Activated effector memory CD4-positive, alpha-beta T cell treated with Interleukin-2 at 50 U/mL for 16 hours (primary cell): ENCODE data around the gene MLH3.

ENCODE experiments used
- DNase-seq: peaks from one replicate; pipeline ENCODE4 v3.0.0-alpha.2; 2020

The MLH3 gene

DNA sequence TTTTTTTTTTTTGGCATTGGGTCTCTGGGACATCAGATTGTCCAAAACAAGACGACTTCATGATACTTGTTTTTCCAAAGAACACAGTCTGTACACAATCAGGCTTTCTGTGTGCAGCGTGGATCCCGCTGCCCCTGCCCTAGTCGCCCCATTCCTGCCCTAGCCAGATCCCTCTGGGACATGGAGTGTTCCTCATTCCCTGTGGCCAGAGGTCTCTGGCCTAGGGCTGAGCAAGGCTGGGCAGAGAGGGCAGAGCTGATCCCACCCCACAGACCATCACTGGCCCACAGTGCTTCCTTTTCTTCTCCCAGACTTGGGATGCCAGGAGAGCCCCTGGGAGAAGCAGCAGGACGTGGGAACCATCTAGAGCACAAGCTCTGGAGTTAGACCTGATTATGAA, 69.4 kb downstream of the MLH3 start:
- no peak for DNase-seq

DNA sequence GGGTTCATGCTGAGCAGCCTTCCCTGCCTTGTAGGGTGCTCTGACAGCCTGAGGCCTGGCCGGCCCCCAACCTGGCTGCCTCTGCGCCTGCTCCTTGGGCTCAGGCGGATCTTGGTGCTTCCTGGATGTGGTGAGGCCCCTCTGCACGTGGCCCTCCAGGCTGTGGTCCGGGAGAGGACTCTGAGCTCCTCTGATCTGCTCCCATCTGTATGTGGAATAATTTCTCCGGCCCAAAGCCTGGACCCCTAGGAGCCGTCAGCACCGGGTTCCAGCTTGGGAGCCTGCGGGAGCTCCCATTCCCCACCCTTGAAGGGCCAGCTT, 69.8 kb downstream of the MLH3 start:
- no peak for DNase-seq

DNA sequence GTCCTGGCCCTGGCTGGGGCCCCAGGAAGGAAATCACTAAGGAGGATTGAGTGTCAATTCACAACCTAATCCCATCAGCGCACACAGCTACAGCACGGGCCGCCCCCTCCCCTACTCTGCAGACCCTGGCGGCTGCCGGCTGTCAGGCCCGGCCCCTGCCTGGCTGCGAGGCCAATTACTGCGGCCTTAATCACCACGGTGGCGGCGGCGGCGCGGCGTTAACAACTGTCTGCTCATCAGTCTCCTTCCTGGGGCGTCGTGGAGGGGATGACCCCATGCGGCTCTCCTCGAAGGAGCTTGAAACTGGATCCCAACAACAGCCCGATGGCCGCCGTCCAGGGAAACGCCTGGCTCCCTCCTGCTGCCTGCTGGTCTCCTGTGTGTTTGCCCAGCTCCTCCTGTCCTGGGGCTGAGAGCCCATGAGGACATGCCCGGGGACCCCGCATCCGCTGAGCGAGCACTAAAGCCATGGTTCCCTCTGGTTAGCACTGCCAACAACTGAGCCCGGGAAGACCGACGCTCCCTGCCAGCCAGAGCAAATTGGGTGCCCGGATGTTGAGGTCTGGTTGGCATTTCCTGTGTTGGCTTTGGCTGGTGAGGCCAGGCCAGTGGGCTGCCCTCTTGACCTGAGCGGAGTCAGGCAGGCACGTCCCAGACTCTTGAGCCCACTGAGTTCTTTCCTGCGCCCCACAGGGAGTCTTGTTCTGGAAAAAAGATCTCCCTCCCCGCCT, 70.4 kb downstream of the MLH3 start:
- DNase-seq: no peak

DNA sequence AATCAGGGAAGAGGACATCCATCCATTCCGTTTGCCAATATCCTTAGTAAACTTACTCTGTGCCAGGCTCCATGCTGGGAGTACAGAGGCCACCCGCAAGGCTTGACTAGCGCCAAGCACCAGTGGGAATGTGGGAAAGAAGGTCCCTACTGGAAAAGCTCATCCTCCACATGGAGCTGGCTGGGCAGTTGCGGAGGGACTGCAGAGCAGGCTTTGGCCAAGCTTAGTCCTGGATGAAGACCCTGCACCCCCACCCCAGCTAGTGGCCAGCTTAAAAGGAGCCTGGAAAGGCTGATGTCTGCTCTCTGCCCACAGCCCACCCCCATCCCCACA, 70.9 kb downstream of the MLH3 start:
- DNase-seq: no peak

DNA sequence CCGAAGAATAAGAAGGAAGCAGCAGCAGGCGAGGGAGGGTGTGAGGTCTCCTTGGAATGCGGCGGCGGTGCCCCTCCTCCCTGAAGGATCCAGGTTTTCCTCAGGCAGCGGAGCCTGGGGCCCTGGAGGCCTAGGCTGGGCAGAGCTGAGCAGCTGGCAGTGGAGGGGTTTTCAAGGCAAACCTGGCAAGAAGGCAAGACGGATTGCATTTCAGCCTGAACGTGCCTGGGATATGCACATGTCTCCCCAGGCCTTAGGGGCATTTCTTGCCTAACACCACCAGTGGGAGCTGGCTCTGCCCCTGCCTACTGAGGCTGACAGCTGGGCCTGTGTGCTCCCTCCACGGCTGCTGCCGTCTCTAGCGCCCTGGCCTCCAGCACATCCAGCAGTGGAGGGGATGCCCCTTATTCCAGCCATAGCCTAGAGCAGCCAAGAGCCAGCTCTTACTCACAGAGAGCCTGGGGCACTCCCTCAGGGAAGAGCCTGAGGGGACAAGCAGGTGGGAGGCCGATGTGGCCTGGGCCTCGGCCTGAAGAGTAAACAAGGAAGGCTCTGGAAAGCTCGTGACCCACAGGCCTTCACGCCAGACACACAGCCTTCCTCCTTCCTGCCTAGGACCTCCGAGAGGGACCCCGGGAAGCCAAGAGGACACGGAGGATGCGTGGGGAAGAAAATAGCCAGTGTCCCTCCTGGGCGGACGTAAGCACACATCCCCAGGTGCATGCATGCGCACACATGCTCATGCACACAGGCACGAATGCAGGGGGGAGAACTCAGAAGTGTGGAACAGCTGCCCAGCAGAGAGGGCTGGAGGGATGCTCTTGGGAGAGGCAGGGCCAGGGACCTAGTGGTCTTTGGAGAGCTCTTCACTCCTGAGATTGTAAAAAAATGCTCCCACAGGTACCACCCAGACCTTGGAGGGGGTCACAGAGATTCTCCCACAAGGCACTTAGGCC, 71.5 kb downstream of the MLH3 start:
- no peak for DNase-seq

DNA sequence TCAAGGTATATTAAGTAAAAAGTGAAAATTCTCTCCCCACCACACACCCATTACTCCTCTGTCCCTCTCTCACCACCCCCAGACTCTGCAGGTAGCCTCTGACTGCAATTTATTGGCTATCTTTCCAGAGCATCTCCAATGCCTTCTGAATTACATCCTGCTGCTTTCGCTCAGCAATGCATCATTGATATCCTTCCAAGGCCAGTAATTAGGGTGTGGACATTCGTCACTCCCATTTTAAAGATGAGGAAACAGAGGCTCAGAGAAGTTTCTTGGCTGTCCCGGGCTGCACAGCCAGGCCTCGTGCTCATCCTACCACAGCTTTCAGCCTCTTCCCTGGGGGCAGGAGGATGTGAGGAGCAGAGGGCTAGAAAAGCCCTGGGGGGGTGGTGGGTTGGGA, 72.2 kb downstream of the MLH3 start:
- DNase-seq: no peak

DNA sequence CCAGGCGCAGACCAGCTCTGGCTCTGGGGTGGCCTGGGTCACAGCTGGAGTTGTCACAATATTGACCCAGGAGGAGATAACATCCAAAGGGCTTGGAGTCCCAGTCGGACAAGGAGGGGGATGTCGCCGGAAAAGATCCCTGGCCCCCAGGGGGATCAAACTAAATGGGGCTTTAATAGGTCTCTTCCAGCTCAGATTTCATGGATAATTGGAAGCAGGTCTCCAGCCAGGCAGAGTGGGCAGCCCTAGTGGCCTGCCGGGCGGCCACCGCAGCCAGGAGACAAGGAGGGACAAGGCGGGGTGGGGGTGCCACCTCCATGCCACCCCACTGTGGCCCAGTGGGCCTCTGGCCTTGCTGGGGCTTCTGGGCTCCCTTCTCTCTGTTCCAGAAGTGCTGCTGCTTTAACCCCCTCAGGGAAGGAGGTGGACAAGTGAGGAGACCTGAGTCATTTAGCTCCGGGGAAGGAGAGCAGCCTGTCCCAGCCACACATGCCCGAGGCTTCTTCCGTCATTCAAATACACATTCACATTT, 72.8 kb downstream of the MLH3 start:
- no peak for DNase-seq

DNA sequence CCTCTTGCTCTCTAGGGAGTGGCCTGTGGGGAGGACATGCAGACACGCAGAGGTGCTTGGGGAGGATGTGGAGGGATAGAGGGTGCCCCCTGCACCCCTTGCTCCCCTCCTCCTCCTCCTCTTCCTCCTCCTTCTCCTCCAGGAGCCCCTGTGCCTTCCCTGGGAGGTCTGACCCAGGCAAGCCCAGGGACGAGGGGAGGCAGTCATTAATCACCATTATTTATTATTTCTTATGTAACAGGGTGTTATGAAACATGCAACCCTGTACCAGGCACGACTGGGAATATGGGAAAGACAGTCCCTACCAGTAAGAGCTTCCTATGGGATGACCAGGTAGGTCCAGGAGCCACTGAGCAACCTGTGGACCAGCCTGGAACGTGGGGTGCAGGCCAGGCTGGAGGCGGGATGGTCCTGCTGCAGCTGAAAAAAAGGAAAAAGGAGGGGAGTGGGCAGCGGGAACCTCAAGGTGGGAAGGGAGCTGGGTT, 73.3 kb downstream of the MLH3 start:
- no peak for DNase-seq

DNA sequence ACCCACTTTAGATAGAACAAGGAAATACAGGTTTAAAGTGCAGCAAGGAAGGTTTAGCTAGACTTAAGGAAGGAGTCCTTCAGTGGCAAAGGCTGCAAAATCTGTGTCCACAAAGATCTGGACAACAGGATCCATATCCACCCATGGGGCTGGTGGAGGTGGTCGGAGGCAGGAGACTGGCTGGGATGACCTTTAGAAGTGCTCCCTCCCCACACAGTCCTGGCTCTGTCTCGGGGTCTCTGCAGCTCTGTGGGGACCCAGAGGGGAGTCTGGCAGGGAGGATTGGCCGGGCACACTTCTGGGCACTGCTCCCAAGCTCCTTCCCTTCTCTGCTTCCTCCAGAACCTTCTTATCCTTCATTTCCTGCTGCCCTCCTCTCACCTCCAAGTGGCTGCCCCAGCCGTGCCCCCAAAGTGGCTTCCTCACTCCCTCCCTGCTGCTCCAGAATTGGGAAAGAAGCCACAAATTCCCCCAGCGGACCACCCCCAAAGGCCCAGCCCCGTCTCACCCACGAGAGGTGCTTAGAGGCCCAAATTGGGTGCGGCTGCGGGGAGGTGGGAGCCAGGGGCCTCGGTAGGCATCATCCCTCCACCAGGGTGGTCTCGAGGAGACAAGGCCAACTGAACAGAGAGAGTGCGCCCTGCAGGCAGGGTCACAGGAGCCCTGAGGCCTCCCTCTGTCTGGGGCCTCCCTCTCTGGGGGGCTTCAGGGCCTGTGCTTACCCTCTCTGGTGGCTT, 73.9 kb downstream of the MLH3 start:
- no peak for DNase-seq

DNA sequence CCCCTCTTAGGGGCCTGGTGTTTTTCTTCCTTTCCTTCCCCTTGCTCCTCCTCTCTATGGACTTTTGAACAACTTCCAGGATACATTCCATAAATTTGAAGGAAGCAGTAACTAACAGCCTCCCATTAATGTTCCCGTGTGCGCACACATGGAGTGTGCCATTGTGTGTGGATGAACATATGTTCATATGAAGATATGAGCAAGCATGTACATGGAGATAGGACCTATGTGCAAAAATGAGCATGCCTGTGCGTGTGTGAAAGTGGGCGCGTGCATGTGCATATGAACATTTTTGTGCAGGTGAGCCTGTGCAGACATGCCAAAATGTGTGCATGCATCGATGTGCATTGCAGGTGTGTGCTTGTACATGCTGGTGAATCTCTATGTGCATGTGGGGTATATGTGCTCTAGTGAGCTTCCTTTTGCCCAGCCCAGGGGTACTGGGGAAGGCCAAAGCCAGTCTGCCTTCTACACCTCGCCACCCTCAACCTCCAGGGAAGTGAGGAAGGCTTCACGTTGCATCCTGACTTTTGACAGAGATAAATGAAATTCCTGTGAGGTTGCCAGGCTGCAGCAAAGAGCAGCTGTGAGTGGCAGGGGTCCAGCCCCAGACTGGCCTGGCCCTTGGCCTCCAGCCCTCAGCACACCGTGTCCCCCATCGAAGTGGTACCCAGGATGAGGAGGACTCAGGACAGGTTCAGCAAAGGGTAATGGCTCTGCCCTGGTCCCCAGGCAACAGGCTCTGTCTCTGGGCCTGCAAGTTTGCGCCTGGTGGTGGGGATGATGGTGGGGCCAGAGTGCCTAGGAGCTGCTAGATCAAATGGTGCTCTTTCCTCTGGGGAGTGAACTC, 74.8 kb downstream of the MLH3 start:
- no peak for DNase-seq

DNA sequence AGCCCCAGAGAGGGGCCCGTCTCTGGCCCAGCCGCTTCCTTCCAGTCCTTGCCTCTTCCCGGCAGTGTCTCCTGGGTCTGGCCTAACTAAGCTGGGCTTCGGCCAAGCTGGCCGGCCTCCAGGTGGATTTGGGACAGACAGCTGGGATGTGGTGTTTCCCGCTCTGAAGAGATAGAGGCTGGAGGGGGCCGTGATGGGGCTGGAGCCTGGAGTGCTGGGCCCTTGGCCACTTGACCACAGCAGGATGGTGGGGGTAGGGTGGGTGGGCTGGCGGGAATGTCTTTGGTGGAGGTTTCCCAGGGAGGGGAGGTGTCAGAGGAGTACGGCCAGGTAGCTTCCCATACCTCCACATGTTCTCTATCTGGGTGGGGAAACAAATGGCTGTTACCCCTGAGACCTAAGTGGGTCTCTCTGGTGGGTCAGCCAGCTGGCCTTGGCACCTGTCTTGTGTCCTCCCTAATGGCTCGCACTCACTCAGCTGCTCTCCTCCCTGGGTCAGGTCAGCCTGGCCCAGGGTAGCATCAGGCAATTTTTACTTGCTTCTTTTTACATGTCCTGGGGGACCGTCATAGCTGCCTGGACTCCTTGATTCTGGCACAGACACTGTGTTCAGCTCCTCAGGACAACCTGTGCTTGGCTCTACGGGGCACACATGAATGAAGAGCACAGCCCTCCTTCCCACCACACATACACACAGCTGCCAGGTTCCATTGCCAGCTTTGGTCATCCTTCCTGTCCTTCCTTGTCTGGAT, 76.0 kb downstream of the MLH3 start:
- no peak for DNase-seq

DNA sequence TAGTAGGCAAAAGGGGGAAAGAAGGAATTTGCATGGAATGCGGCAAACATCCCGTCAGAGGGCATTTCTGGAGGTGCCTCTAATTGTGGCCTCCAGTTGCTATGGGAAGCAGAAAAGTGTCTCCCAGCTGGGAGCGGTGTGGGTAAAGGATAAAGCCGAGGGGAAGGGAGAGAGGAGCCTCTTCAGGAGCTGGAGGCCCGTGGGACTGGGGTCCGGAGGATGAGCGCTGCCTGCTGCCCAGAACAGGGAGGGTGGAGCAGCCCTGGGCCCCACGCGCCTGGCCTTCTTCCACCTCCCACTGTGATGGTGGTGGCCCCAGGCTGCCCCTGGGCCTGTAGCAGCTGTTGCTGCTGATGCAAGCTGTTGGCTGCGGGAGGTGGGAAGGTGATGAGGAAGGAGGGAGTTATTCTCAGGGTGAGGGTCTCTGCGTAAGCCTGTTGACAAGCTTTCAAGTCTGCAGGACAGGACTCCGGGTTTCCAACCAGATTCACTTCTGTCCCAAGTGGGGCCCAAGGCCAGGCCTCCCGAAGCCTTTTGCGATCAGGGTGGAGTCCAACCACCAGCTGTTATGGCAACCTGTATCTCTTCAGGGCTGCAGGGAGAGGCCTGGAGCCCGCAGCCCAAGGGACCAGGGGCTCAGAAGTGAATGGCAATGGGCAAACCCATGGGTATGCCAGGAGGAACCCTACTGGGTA, 76.8 kb downstream of the MLH3 start:
- DNase-seq: no peak

DNA sequence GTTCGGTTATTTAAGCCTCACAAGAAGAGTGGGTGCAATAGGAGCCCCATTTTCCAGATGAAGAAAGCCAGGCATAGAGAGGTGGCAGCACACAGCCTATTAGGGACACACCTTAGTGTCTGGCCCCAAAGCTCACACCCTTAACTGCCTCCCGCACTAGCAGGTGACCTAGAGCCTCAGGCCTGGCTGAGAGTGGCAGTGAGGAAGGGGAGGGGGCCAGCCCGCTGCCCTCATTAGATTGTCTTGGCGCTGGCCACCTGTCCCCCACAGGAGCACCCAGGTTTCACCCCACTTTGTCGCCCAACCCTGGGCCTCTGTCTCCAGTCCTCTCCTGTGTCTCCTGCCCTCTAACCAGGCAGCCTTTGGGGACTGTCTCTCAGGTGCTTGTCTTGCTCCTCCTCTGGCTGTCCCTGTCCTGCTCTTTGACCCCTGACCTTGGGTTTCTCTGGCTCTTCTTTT, 77.3 kb downstream of the MLH3 start:
- DNase-seq: no peak

DNA sequence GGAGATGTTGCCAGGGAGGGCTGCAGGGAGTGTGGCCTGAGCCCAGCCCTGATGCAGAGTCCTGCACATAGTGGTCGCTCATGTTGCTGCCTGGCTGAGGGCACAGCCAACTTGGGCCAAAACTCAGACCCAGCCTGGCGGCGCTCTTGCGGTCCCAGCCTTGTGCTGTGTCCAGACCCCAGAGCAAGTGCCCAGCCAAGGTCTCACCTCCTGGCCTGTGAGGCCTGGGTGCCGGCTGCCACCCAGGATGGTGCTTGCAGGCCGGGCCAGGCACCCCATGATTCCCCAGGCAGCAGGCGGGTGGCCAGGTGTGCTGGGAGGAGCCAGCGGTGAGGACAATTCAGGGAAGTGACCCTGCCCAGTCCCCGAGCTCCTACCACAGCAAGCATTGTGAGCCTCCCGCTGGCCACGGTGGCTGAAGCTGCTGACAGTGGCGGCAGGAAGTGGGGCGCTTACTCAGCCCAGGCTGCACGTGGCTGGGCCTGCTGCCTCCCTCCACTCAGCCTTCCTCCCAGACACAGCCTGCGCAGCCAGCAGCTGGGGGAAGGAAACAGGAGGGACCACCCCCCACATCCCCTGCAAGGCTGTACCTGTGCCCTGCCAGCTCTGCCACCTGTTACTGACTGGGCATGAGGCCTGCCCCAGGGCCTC, 78.1 kb downstream of the MLH3 start:
- no peak for DNase-seq

DNA sequence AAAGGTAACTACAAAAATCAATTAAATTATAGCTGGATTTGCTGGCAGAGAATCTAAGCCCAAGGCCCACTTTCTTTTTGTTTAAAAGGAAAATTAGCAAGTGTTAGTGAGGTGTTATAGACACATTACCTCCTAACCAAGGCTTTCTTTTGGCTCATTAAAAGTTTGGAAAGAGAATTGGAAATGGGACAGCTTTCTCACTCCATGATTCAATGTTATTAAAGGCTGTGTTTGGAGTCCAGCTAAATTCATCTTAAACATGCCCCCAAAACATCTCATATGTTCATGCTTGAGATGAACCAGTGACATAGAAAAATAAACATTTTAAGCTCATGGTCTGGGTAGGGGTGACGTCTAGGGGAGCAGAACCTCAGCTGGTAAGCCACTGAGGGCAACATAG, 82.5 kb downstream of the MLH3 start:
- DNase-seq: no peak

DNA sequence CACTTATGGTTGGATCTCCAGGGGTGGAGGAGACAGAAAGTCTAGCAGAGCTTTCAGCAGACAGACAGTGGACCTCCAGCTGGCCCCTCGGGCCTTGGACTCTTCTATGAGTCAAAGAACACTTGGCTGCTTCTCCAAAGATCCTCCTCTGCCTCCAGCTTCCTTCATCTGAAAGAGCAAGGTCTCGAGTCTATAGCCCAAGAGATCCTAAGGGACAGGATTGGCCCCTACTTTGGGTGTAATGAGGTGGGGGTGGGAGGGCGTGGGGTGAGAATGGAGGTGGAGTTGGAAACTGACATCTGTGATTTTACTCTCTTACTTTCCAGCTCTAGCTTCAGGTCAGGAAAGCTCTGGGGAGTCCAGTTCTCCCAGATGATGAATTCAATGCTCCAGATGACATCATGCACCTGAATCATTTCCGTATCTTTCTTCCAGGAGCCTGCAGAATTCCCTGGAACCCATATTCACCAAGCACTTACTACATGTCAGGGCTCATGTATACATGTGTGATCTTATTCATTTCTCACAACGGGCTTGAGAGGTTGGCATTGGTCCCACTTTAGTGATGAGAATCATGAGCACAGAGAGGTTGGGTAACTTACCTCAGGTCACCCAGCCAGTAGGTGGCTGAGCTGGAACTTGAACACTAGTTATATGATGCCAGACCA, 85.6 kb downstream of the MLH3 start:
- no peak for DNase-seq

DNA sequence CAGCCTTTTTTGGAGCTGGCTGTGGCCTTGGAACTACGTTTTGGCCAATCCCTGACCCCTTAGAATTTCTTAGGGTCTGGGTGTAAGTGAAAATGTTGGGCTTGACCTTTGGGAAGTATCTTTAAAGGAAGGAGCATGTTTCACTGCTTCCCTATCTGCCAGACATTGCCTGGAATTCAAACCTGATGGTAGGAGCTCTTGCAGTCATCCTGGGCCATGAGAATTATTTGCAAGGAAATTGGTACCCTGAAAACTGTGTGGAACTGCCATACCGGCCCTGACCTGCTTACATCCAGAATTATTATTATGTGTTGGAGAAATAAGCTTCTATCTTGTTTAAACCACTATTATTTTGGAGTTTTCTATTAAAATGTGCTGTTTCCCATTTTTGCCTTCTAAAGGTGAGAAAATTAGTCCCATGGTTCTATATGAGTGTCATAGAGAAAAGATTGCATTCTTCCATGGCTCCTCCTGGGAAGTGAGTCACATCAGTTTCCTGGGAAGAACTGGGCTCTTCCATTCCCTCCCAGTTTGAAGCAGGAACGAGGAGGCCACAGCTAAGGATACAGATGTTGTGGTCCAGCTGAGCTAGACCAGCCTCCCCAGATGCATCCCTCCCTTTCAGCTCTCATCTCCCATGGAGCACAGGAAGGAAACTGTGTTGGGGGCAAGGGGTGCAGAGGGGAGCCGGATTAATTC, 86.3 kb downstream of the MLH3 start:
- DNase-seq: no peak
